Measurements from ENCODE around the gene ZNF561. TPM values are rescaled to one million over a fixed set of nuclear protein-coding genes. Genes with fewer than 3 reads are reported as not detected.

The ZNF561 gene
- total and polyA plus RNA-seq, 9 of the 15 experiments (the other 6 are each of a cell fraction or from before 2014, with no cell fraction given): 13.9 to 34.9 (median 23.6) TPM

DNA sequence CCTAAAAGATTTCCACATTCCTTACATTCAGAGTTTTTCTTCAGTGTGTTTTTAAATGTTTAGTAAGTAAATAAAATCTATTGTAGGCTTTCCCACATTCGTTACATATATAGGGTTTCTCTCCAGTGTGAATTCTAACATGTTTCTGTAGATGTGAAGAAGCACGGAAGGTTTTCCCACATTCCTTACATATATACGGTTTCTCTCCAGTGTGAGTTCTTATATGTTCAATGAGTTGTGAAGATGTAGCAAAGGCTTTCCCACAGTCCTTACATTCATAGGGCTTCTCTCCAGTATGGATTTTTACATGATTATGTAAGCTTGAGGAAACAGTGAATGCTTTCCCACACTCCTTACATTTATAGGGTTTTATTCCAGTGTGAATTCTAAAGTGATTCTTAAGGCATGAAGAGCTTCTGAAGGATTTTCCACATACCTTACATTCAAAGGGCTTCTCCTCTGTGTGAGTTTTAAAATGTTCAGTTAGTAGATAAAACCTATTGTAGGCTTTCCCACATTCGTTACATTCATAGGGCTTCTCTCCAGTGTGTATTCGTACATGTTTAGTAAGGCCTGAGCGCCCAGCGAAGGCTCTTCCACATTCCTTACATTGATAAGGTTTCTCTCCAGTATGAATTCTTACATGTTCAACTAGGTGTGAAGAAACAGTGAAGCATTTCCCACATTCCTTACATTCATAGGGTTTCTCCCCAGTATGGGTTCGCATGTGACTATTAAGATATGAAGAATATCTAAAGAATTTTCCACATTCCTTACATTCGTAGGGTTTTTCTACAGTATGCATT is 54.9 kb downstream of the ZNF561 start (continued):
- TF ChIP-seq, protein P1, sequence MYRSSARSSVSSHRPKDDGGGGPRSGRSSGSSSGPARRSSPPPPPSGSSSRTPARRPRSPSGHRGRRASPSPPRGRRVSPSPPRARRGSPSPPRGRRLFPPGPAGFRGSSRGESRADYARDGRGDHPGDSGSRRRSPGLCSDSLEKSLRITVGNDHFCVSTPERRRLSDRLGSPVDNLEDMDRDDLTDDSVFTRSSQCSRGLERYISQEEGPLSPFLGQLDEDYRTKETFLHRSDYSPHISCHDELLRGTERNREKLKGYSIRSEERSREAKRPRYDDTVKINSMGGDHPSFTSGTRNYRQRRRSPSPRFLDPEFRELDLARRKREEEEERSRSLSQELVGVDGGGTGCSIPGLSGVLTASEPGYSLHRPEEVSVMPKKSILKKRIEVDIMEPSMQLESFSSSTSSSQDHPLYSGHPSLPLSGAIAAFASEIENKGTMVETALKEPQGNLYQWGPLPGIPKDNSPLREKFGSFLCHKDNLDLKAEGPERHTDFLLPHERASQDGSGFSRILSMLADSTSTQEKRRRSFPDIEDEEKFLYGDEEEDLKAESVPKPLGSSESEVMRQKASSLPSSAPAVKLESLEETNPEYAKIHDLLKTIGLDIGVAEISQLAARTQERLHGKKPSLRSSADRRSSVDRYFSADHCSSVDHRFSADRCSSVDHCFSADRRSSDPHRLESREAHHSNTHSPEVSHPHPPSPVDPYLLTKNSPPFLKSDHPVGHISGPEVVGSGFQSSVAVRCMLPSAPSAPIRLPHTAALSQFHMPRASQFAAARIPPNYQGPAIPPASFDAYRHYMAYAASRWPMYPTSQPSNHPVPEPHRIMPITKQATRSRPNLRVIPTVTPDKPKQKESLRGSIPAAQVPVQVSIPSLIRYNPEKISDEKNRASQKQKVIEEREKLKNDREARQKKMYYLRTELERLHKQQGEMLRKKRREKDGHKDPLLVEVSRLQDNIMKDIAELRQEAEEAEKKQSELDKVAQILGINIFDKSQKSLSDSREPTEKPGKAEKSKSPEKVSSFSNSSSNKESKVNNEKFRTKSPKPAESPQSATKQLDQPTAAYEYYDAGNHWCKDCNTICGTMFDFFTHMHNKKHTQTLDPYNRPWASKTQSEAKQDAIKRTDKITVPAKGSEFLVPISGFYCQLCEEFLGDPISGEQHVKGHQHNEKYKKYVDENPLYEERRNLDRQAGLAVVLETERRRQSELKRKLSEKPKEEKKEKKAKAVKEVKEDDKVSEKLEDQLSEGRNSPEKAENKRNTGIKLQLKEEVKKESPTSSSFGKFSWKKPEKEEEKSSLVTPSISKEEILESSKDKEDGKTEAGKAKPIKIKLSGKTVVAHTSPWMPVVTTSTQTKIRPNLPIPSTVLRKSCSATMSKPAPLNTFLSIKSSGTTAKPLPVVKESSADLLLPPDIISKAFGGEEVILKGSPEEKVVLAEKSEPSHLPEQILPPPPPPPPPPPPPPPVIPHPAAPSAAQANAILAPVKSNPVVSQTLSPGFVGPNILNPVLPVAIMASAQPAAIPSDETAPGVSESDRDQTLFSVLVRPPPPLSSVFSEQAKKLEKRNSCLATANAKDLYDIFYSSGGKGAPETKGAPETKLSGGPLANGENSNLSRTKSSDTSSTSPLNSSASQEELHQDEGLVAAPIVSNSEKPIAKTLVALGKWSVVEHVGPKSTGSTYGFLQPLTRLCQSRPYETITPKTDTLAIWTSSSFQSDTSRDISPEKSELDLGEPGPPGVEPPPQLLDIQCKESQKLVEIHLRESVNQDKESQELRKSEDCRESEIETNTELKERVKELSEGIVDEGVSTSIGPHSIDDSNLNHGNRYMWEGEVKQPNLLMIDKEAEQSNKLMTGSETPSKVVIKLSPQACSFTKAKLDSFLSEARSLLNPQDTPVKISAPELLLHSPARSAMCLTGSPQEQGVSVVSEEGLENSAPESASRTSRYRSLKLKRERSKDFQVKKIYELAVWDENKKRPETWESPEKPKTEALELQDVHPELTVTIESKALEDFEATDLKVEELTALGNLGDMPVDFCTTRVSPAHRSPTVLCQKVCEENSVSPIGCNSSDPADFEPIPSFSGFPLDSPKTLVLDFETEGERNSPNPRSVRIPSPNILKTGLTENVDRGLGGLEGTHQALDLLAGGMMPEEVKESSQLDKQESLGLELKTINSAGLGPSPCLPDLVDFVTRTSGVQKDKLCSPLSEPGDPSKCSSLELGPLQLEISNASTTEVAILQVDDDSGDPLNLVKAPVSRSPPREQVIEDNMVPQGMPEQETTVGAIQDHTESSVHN (IDR thresholded peaks at IDR 0.05; ENCODE audit: borderline replicate concordance in 1 of 2, low read depth in 1 of 2): 0 out of 4 replicates have a peak, but pooled peaks of 1 of the 2 experiments have one; percentile 37
- TF ChIP-seq, protein P2, sequence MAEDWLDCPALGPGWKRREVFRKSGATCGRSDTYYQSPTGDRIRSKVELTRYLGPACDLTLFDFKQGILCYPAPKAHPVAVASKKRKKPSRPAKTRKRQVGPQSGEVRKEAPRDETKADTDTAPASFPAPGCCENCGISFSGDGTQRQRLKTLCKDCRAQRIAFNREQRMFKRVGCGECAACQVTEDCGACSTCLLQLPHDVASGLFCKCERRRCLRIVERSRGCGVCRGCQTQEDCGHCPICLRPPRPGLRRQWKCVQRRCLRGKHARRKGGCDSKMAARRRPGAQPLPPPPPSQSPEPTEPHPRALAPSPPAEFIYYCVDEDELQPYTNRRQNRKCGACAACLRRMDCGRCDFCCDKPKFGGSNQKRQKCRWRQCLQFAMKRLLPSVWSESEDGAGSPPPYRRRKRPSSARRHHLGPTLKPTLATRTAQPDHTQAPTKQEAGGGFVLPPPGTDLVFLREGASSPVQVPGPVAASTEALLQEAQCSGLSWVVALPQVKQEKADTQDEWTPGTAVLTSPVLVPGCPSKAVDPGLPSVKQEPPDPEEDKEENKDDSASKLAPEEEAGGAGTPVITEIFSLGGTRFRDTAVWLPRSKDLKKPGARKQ (CRISPR knock-in tag; IDR thresholded peaks at IDR 0.05): peak; percentile 97
- TF ChIP-seq, protein P3, sequence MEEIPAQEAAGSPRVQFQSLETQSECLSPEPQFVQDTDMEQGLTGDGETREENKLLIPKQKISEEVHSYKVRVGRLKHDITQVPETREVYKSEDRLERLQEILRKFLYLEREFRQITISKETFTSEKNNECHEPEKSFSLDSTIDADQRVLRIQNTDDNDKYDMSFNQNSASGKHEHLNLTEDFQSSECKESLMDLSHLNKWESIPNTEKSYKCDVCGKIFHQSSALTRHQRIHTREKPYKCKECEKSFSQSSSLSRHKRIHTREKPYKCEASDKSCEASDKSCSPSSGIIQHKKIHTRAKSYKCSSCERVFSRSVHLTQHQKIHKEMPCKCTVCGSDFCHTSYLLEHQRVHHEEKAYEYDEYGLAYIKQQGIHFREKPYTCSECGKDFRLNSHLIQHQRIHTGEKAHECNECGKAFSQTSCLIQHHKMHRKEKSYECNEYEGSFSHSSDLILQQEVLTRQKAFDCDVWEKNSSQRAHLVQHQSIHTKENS (CRISPR knock-in tag; IDR thresholded peaks at IDR 0.05): no peak
- TF ChIP-seq SRF (CRISPR knock-in tag; IDR thresholded peaks at IDR 0.05): no peak
- TF ChIP-seq PYGO2 (tag; IDR thresholded peaks at IDR 0.05): no peak
- TF ChIP-seq, protein P4, sequence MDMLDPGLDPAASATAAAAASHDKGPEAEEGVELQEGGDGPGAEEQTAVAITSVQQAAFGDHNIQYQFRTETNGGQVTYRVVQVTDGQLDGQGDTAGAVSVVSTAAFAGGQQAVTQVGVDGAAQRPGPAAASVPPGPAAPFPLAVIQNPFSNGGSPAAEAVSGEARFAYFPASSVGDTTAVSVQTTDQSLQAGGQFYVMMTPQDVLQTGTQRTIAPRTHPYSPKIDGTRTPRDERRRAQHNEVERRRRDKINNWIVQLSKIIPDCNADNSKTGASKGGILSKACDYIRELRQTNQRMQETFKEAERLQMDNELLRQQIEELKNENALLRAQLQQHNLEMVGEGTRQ (CRISPR knock-in tag; IDR thresholded peaks at IDR 0.05): no peak
- TF ChIP-seq XRCC3 (IDR thresholded peaks at IDR 0.05): peak; percentile 96
- TF ChIP-seq, protein P5, sequence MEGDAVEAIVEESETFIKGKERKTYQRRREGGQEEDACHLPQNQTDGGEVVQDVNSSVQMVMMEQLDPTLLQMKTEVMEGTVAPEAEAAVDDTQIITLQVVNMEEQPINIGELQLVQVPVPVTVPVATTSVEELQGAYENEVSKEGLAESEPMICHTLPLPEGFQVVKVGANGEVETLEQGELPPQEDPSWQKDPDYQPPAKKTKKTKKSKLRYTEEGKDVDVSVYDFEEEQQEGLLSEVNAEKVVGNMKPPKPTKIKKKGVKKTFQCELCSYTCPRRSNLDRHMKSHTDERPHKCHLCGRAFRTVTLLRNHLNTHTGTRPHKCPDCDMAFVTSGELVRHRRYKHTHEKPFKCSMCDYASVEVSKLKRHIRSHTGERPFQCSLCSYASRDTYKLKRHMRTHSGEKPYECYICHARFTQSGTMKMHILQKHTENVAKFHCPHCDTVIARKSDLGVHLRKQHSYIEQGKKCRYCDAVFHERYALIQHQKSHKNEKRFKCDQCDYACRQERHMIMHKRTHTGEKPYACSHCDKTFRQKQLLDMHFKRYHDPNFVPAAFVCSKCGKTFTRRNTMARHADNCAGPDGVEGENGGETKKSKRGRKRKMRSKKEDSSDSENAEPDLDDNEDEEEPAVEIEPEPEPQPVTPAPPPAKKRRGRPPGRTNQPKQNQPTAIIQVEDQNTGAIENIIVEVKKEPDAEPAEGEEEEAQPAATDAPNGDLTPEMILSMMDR (IDR thresholded peaks at IDR 0.05 in 2 of 3, conservative IDR thresholded peaks at IDR 0.05 in 1 of 3; ENCODE audit: insufficient read depth in 2 of 3, low read depth in 1 of 3, low read length in 3 of 3): no peak
- no peak for TF ChIP-seq RBM39 (optimal IDR thresholded peaks at IDR 0.05; ENCODE audit: low read depth, low read length)
- no peak for TF ChIP-seq SREBF2 (CRISPR knock-in tag; IDR thresholded peaks at IDR 0.05)
- TF ChIP-seq ZFP36 (IDR thresholded peaks at IDR 0.05; ENCODE audit: low read depth, low read length, partially characterized antibody): no peak
- TF ChIP-seq KLF1 (tag; IDR thresholded peaks at IDR 0.05): no peak

Data from K562 (cell line).